ENCODE measurements around the gene RAB24.

Gene RAB24

GRCh38 chr5:177333420-177334154 lies 30.1 kb upstream of the RAB24 start:
- DNase-seq (ENCODE audit: low spot score) = no peak

- DNase-seq (ENCODE audit: low spot score) = no peak
These were observed 29.4 kb upstream of the RAB24 start for GRCh38 chr5:177332896-177333260.

DNA sequence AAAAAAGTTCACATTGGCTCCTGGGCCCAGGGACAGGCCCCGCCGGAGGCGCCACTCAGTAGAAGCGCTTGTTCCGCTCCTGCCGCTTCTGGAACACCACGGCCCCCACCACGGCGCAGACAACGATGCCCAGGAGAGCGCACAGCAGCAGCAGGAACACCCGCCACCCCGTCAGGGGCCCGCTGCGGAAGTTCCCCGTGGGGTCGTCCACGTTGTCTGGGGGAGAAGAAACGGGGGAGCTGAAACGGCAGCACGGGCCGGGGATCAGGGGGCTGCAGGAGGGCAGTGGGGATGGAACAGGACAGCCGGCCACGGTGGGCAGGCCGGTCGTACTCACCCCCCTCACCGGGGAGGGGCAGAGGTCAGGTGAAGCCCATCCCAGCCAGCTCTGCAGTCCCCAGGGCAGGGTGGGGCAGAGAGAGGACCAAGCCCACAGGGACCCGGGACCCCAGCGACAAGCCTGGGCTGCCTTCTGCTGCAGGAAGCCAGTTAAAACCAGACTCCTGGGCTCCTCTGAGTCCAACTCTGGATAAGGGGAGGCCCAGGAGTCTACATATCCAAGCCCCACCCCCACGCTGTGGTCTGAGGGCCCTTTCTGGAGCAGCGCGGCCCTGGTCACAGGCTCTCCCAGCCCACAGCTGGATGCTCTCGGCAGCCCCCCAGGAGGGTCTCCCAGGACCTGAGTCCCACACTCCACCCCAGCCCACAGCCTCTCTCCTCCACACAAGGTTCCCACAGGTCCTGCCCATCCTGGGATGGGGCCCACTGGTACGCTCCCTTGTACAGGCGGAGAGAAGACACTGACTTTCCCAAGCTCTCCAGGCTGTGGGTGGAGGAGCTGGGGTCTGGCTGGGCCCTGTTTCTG lies 28.7 kb upstream of the RAB24 start:
- no peak for DNase-seq (ENCODE audit: low spot score)

DNA sequence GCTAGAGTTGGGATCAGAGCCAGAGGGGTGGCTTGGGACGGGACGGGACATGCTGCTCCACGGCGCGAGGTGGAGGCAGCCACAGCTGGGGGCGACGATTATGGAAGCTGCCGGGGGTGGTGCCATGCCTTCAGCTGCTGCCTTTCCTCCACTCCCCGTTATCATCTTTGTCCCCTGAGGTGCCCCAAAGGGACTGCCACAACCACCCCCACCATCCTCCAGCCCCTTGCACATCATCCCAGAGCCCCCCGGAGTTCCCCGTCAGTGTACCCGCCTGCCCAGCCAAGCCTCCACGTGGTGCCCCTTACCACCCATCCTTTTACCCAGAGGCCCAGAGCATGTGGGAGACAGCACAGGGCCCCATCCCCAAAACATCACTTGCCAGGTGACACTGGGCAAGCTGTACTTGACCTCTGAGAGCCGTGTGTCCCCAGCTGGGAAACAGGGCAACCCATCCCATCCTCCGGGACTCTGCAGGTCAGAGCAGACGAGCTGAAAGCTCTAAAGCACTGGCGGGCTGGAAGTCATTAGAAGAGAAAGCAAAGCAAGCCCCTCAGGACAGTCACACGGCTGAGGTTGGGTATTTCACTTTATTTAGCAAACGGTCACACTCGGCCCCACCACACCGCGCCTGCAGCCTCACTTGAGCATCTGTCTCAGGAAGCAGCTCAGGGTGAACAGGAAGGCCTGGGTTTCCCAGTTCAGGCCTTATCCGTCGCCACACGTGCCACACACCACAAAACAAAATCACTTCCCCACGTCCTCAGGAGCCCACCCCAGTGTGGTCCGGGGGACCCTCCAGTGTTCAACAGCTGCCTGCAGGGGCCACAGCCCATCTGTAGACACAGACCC lies 27.7 kb upstream of the RAB24 start:
- no peak for DNase-seq (ENCODE audit: low spot score)

GRCh38 chr5:177329883-177330282 lies 26.4 kb upstream of the RAB24 start:
- DNase-seq (ENCODE audit: low spot score) = no peak

DNA sequence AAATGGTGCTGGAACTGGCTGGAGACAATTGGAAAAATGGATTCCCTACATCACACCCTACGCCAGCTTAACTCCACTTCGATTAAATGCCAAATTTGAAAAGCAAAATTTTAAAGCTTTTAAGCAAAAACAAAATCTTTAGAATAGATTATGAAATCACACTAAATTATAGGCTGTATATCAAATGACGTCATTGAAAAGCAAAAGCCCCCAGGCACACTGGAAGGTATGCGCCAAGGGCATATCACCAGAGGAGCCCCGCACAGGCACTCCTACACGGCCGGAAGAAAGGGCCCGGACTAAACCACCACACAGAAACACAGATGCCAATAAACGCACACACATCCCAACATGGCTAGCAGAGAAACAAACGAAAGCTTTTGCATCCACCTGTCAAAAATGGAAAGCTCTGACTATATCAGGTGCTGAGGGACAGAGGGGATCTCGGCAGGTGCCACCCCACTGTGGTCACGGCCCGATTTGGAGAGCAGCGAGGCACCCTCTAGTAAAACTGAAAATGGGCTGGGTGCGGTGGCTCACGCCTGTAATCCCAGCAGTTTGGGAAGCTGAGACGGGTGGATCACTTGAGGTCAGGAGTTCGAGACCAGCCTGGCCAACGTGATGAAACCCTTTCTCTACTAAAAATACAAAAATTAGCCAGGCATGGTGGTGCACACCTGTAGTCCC lies 25.2 kb upstream of the RAB24 start:
- DNase-seq (ENCODE audit: low spot score) = no peak

- no peak for DNase-seq (ENCODE audit: low spot score)
These were observed 24.3 kb upstream of the RAB24 start for GRCh38 chr5:177327539-177328522.

GRCh38 chr5:177325868-177326381 lies 22.4 kb upstream of the RAB24 start:
- no peak for DNase-seq (ENCODE audit: low spot score)

- DNase-seq (ENCODE audit: low spot score) = no peak
These were observed 17.4 kb upstream of the RAB24 start for GRCh38 chr5:177320879-177321278.

DNA sequence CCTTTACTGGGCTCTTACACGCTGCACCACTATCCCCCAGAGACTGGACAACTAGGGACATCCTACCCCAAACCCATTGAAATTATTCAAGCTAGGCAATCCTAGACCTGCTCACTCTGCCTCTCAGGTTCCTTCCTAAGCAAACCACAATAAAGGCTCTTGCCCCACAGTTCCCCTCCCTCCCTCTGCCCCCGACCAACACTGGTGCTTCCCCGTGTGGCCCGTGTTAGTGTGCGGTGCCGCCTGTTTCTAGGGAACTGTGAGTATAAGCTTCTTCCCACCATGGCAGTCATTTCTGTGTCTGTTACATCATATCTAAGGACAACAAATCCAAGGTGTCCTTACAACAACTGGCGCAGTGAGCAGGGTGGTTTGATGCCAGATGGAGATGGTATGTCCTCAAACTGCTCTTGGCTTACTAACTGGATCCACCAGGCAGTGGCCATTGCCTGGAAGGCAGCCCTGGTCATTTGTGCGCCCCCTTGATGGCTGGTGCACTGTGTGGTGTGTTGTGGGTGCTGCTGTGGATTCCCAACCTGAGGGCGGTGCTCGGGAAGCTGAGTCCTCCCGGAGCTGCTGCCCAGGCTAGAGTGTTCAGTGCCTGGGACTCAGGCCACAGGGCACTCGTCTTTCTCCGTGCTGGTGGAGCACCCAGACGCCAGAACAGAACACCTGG lies 16.5 kb upstream of the RAB24 start:
- DNase-seq (ENCODE audit: low spot score) = no peak

DNA sequence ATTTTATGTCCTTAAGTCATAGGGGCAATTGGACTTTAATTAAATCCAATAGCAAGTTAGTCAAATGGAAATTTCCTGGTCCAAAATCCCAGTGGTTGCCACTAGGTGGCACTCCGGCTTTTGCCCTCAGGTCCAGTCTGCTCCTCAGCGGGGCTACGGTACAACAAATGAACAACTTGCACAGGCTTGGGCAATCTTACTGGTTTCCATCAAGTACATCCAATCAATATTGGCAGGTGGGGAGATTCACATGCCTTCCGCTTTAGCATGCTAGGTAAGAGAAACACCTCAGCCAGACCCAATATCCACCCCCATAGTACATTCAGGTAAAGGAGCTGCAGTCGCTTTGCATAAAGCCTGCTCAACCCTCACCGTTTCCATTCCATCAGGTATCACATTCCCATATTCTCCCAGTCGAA lies 14.4 kb upstream of the RAB24 start:
- peak; percentile 81 for DNase-seq (ENCODE audit: low spot score)

DNA sequence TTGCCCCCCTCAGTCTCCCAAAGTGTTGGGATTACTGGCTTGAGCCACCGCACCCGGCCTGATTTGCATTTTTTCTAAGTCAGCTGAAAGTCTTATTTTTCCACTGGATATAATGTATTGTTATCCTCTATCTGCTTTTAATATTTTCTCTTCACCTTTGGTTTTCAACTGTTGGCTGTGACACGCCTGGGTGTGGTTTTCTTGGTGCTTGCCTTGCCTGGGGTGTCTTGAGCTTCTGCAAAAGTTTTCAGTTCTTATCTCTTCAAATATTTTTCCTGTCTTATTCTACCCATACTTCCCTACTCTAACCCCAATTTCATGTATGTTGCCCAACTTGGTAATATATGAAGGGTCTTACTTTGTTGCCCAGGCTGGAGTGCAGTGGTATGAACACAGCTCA lies 12.5 kb upstream of the RAB24 start:
- DNase-seq (ENCODE audit: low spot score) = no peak

GRCh38 chr5:177315411-177315810 lies 11.9 kb upstream of the RAB24 start:
- no peak for DNase-seq (ENCODE audit: low spot score)

DNA sequence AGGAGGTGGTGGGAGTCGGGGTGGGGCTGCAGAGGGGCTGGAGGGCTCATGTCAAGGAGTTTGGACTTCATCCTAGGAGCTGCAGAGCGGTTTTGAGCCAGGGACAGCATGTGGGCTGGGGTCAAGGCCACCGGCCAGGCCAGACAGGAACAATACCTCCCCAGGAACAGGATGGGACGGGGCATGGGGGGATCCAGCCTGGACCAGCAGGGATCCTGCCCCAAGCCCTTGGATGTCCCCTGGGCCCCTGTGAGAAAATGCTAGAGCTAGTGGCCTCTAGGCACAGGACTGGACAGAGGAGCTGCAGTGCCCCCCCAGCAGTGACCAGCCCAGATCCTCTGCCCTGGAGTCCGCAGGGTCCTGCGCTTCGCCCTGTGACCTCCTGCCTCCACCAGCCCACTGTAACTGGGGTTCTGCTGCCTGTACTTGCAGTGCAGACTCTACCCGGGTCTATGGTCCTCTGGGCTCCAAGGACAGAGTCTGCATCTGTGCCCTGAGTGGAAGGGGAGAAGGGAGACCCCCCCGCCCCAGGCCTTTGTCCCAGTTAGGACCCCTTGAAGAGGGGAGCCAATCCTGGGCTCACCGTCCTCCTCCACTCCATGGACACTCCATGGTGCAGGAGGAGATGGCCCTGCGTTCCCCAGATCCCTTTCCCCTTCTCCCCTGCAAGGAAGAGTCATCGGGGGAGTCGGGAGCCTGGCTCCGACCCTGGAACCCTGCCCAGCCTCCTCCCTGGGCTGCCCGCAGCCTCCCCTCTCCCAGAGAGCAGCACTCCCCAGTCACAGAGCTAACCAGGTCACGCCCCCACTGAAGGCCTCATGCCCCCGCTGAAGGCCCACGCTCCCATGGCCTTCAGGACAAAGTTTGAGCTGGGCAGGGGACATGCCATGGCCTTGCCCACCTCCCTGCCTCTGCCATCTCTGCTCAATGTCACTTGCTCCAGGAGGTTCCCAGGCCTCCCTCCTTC lies 11.1 kb upstream of the RAB24 start:
- no peak for DNase-seq (ENCODE audit: low spot score)

GRCh38 chr5:177313561-177314259 lies 10.2 kb upstream of the RAB24 start:
- DNase-seq (ENCODE audit: low spot score) = no peak

GRCh38 chr5:177312649-177313181 lies 9.2 kb upstream of the RAB24 start:
- peak; percentile 70 for DNase-seq (ENCODE audit: low spot score)

DNA sequence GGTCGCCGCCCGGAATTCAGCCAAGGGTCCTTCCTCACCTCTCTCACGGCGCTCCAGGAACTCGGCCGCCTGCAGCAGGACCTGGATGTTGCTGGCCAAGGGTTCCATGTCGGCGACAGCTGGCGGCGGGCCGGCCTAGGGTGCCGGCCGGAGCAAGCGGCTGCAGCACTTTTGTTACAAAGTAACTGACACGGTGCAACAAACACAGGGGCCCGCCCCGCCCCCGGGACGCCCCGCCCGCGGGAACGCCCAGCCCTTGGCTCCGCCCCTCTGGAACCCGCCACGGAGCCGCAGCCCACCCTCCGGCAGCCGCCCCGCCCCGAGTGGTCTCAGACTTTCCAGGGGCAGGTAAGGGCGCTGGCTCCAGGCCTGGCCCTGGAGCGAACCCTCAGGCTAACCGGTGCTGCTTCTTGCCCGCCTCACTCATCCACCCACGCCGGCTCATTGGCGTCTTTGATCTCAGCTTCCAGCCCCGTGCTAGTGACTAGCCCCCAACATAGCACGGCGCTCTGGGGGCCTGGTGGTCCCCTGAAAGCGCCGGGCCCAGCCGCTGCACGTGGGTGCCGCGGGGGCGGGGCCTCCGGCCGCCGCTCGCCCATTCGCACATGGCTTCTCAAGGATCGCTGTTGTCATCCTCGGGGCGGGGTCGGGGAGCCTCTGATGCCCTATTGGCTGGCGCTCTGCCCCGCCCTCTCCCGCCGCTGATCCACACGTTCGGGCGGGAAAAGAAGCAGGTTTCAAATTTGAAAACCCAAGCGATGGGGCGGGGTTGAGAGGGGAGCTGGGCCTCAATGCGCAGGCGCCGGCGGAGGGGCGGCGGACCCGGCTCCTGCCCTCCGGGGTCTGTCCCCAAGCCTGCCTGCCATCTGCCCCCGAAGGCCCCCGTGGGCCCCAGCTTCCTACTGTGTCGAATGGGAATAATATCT lies 8.5 kb upstream of the RAB24 start, which contains the start of gene MXD3:
MXD3 (minus strand) TSS at position 176 of the 926 bp plus-strand sequence; CDS start at position 108, 68 bp downstream.
- DNase-seq (ENCODE audit: low spot score) = peak; percentile 98

Data from activated CD4-positive, alpha-beta T cell treated with anti-CD3 and anti-CD28 coated beads, Interleukin-2, Interleukin-4, amounts not matched to agents 100 ng/mL and 50 ng/mL, durations not matched to agents 16 hours and 8 hours (primary cell).